KBM-7 (cell line): ENCODE measurements around the gene EIF2S2.

Experiments
- DNase-seq: peaks from one replicate; pipeline ENCODE4 v3.0.0-alpha.2; 2015
- in situ Hi-C: fragments of 300-500 bp; cut with MboI; formaldehyde crosslinking; loops from 2 replicates; pipeline ENCODE4 v1.14.3; 2020; ENCODE audit warnings: low sequenced_read_pairs, low pct_unique_long_range_greater_than_20kb, mixed read lengths

EIF2S2 gene

DNA sequence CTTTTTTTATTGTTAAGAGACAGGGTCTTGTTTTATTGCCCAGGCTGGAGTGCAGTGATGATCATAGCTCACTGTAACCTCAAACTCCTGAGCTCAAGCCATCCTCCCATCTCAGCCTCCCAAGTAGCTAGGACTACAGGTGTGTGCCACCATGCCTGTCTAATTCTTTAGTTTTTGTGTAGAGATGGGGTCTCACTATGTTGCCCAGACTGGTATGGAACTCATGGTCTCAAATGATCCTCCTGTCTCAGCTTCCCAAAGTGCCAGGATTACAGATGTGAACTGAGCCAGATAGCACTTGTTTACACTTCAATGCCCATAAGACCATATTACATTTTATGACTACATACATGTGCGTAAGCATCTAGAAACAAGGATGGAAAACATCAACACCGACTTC, 18.1 kb downstream of the EIF2S2 start:
- in situ Hi-C loops = no loop called here
- DNase-seq = no peak

DNA sequence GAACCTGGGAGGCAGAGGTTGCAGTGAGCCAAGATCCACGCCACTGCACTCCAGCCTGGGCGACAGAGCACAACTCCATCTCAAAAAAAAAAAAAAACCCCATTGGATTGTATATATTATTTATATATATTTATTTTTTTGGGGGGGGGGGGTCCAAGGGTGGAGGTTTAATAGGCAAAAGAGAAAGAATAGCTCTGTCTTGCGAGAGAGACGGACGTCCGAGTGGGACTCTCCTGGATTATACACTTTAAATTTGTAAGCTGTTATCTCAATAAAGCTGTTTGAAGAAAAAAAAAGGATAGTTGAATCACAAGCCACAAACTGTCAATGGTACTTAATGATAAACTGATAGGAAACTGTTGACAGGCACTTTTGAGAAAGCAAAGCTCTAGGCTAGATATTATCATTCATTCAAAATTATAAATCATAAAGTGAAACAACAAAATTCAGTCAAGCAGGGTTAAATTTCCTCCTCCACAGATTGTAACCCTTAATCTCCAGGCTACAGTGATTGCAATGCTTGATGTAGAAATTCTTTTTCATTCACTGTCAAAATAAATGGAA, 20.3 kb downstream of the EIF2S2 start:
- DNase-seq = no peak
- in situ Hi-C loops = no loop called here

DNA sequence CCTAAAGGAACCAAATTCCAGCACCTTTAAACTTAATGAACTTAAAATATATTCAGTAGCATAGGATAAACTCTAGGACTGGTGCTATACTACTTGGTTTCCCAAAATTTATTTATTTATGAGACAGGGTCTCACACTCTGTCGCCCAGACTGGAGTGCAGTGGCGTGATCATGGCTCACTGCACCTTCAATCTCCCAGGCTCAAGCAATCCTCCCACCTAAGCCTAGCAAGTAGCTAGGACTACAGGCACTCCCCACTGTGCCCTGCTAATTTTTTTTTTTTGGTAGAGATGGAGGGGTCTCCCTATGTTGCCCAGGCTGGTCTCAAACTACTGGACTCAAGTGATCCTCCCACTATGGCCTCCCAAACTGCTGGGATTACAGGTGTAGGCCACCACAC, 21.4 kb downstream of the EIF2S2 start:
- no peak for DNase-seq
- in situ Hi-C loops = no loop called here

DNA sequence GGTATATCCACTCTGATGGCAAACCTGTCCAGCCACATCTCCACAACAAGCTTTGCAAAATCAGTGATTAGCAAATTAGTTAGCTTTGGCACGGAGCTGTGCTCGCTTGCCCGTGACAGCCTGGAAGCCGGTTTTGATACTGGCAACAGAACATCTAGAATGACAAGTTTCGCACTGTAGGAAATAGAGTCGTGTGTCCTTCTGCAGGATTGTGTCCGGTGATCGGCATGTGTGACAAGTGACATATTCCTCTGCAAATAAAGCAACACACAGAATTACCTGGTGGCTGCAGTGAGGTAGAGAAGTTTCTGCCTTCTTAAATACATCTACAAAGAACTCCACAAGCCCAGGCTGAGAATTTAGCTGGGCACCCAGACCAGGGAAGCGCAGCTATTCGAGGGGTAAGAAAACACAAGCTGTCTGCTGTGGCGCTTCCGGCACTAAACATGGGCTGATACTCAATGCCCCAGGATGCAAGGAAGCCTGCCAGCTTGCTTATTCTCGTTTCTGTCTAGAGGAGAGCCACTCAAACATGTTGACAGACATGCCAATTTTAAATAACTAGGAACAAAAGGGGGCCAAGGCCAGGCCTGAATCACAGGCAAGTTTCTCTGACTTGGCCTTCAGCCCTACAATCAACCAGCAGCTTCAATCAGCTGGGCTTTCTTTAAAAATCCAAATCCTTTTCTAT, 22.2 kb downstream of the EIF2S2 start:
- in situ Hi-C loops = no loop called here
- DNase-seq = no peak

DNA sequence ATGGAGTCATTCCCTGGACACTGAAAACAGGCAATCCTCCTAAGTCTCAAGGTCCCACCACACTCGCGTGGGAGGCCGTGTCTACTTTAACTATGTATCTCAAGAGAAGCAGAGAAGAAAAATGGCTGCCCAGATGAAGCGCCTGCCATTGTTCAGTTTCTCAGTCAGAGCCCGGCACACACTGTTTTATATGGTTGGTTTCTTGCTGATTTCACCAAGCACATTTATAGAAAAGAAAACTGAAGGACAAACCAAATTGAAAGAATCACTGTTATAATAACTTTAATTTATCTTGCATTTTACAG, 22.9 kb downstream of the EIF2S2 start:
- no peak for DNase-seq
- in situ Hi-C loops = no loop called here

DNA sequence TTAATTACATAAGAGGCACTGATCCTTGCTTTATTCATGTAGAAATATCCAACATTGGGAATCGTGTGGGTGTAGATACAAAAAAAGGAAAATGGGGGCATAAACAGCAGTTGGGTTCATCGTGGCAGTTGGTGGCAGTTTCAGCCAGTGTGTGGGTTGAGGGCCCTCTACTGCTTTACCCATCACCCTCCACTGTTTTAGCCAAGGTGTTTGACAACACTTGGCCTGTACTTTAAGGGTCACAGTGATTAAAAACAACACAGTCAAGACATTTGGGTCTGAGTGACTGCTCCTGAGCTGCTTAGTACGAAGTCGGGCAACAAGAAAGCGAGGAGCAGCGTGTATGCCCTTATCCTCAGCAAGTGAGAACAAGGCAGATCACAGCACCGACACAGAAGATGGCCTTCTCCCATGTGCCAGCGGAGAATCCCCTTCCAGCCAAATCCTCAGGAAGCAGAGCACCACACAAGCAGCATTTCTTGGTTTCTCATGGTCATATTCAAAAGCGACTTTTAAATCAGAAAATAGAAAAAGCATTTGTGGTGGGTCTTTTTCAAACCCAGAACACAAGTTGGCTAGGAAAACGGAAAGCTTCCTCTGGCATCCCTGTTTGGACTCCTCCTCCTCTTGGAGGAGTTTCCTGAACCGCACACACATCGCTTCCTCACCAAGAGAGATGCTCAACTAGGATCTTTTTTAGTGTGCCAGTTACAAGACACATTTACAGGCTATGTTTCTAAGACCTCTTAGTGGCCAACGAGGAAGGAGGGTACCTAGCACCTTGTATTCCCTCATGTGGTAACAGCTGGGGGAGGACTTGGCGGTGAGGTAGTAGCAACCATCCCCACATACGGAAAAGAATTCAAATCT, 23.5 kb downstream of the EIF2S2 start:
- in situ Hi-C loops = no loop called here
- DNase-seq = no peak

DNA sequence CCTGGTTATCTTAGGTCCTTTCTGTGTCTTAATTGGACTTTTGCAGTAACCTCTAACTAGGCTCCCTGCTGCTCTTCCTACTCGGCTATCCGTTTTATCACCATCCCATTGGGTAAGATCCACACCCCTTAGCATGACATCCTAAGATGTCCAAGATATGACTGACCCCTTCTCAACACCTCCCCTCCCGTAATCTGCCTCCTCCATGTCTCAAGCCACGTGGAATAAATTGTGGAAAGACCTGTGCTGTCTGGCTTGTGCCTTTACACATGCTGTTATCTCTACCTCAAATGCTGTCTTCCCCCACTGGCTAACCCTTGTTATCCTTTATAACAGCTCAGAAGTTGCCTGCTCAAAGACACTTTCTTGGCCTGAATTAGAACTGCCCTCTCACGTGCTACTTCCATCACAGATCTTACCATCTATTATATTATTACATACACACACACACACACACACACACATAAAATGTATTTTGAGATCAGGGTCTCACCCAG, 26.5 kb downstream of the EIF2S2 start:
- in situ Hi-C loops = no loop called here

DNA sequence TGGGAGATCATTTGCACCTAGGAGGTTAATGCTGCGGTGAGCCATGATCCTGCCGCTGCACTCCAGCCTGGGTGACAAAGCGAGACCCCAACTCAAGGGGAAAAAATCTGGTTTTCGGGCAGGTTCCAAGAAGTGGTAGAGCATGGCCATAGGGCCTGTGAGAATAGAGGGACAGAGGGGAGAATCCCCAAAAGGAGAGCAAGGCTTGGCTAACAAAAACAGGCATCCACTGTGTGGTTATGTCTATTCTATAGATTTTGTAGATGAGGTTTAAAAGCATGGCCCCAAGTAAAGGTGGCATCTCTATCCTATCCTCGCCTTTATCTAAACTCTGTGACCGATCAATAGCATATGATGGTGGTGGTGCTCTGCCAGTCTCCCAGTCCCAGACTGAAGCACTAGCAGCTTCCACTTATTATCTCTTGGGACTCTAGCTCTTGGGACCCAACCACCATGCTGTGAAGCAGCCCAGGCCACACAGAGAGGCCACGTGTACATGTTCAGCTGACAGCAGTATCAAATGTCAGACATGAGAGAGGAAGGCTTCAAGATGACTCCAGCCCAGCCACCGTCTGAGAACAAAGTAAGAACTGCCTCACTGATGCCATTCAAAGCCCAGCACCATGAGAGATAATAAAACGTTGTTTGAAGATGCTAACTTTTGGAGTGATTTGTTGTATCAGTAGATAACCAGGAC, 27.7 kb downstream of the EIF2S2 start:
- in situ Hi-C loops = no loop called here
- DNase-seq = no peak

More for the DNA sequence above, 26.5 kb downstream of the EIF2S2 start:
- DNase-seq = no peak

DNA sequence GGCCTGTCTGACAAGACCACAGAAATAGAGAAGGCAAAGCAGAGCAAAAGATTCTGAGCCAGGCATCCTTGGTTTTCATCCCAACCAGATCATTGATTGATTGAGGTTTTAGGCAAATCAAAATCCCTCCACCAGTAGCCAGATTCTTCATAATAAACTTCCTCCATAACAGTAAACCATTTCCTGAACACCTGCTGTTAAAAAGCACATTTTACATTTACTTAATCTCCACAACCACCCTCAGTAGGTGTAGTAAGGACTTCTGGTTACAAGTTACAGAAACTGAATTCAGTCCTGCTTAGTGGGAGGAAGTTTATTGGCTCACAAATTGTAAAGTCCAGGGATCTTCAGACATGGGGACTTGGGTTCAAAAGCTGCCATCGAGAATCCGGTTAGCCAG, 28.3 kb downstream of the EIF2S2 start:
- in situ Hi-C loops = no loop called here
- DNase-seq = no peak

DNA sequence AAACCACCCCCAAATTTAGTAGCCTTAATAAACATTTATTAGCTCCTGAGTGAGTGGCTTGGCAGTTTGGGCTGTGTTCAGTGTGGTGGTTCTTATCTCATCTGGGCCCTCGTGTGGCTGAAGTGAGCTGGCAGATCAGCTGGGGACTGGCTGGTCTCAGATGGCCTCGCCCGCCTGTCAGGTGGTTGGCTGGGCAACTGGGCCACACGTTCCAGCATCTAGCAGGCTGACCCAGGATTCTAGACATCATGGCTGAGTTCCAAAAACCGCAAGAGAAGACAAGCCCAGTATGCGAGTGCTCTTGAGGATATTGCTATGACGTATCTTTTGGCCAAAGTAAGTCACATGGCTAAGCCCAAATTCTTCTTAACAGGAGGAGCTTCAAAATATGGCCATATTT, 28.9 kb downstream of the EIF2S2 start:
- in situ Hi-C loops = no loop called here
- no peak for DNase-seq

DNA sequence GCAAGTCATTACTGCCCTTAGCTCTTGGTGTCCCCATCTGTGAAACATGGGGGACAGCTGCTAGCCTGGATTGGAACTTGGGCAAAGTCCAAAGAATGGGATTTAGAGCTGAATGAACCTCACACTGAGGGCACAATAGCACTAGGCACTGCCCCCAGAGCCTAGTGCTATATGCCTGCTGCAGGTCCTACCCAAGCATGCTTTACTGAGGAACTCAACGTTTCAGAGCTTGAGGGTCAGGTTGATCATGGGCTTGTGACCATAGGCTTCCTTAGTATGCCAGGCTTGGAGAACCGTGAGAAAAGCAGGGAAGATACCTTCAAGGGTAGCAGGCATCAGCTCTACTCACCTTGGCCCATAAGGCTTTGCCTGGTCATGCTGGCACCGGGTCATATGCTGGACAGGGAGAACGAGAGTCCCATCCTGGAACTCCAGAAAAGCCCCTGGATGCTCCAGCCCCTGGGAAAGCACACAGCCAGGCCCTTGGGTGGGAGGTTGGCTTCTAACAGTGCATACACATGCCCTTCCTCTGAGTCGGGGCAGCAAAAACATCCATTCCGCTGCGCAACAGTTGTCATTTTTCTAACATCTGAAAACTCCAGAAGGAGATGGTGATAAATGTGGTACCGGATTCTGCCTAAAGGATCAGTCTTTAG, 29.7 kb downstream of the EIF2S2 start:
- DNase-seq = no peak
- in situ Hi-C loops = no loop called here

DNA sequence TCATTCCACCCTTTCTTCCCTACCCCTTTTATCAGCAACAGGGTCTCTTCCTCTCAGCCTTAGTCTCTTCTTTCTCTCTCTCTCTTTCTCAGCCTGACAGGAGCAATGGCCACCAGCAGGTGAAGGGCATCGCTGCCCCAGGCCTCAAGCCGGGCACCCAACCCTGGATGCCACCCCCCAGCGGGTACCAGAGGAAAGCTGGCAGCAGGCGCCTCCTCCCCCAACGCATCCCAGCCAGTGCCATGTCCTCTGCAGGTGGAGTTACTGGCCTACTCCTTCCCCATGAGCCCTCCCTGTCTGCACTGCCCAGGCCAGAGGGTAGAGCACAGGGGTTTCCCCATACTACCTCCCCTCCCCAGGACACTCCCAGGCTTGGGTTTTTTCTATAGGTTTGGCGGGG, 32.2 kb downstream of the EIF2S2 start:
- DNase-seq = no peak
- in situ Hi-C loops = no loop called here

DNA sequence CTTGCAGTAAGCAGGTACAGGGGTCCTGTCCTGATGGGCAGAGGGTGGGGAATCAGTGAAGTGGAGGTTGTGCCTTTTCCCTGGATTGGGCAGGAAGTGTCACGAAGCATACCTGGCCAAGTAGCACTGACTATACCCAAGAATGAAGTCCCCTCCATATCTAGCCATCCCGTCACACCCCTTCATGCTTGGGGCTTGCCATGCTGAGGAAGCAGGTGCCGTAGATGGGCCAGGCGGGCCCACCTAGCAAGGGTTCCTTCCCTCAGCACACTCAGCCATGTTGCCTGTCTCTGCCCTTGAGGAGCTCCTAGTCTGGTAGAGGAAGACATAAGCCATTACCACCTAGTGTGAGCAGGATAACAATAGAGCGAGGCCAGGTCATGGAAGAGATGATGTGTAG, 33.5 kb downstream of the EIF2S2 start:
- DNase-seq = no peak
- in situ Hi-C loops = no loop called here

DNA sequence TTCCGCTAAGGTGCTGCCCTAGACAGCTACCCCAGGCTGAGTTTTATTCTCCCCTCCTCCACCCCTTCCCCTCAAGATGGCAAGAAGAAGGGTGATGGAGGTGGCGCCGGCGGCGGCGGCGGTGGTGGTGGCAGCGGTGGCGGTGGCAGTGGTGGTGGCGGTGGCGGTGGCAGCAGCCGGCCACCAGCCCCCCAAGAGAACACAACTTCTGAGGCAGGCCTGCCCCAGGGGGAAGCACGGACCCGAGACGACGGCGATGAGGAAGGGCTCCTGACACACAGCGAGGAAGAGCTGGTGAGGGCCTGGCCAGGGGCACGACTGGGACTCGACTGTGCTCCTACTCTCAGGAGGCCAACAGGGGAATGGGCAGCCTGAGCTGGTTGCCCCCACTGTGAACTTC, 35.1 kb downstream of the EIF2S2 start:
- DNase-seq = no peak
- in situ Hi-C loops = no loop called here

DNA sequence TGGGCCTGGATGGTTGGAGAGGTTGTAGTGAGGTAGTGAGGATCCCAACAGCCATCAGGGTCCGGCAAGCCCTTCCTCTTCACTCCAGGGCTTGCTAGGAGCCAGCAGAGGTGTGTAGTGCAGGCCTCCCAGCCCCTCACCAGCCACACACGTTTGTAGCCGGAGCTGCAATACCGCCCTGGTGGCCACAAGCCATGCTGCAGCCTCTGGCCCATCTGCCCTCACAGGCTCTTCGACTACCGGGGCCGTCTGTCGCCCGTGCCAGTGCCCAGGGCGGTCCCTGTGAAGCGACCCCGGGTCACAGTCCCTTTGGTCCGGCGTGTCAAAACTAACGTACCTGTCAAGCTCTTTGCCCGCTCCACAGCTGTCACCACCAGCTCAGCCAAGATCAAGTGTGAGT, 36.4 kb downstream of the EIF2S2 start:
- in situ Hi-C loops = no loop called here
- DNase-seq = no peak

DNA sequence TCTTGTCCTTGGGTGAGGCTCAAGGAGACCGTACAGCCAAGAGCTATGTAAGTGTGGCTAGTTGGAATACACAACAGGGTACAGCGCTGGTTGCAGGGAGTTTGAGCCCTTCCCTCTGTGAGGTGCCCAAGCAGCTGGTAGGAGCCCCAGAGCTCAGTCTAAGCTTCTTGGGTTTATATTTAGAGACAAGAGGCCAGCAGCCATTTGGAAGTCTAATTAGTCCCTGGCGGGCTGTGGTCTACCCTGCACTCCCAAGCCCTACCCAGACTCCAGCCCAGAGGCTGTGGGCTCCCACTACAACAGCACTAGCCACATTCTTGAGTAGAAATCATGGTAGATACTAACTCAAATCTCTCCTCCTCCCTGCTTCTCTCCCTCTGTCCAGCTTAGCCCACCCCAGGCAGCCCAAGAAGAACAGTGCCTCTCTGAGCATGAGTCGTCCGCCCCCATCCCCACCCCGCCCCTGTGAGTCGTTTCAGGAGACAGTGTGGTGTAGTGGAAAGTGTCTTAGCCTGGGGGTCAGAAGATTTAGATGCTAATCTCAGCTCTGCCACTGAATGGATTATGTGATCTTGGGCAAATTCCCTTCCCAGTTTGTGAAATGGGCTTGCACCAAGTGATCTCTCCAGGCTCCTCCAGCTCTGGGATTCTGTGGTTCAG, 37.8 kb downstream of the EIF2S2 start:
- in situ Hi-C loops = no loop called here

DNA sequence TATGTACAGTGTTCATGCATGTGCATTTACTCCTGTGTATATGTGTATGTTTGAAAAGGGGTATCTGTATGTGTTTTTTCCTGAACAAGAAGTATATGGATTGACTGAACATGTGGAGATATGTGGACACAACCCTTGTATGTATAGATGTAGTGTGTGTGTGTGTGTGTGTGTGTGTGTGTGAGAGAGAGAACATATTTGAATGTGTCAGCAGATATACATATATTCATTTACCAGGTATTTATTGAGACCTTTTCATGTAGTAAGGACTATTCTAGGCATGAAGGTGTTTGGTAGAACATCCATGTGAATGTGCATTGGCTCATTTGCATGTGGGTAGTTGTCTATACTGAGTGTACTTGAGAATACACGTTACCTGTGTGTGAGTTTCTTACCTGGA, 39.3 kb downstream of the EIF2S2 start:
- no peak for DNase-seq
- in situ Hi-C loops = no loop called here

More for the DNA sequence above, 37.8 kb downstream of the EIF2S2 start:
- DNase-seq = no peak

DNA sequence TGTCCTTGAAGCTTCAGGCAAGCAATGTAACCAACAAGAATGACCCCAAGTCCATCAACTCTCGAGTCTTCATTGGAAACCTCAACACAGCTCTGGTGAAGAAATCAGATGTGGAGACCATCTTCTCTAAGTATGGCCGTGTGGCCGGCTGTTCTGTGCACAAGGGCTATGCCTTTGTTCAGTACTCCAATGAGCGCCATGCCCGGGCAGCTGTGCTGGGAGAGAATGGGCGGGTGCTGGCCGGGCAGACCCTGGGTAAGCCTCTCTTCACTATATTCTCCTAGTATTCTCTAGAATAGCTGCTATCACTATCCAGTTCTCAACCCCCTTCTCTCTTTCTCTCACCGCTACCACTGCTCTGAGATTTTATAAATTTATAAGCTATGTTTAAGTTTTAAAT, 40.0 kb downstream of the EIF2S2 start:
- in situ Hi-C loops = no loop called here

DNA sequence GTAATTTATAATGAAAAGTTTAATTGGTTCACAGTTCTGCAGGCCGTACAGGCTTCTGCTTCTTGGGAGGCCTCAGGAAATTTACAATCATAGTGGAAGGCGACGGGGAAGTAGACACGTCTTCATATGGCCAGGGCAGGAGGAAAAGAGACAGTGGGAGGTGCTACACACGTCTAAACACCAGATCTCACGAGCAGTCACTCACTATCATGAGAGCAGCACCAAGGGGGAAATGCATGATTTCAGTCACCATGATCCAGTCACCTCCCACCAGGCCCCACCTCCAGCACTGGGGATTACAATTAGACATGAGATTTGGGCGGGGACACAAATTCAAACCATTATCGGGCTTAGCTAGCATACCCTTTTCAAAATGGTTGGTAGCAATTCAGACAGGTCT, 41.2 kb downstream of the EIF2S2 start:
- in situ Hi-C loops = no loop called here
- no peak for DNase-seq

More for the DNA sequence above, 40.0 kb downstream of the EIF2S2 start:
- DNase-seq = no peak
